ENCODE data around the gene GCNT2. TPM values are rescaled to one million over a fixed set of nuclear protein-coding genes. Genes with fewer than 3 reads are reported as not detected.

Gene GCNT2
- total RNA-seq, 1 experiment from 2014 or later: 0.63 TPM

- DNase-seq (ENCODE audit: unreplicated experiment): no peak
- TF ChIP-seq CTCF (IDR thresholded peaks at IDR 0.05; ENCODE audit: unreplicated experiment): no peak
- intact Hi-C loops (cut with micrococcal nuclease): no loop called here
- CTCF ChIA-PET: interaction anchor here (0.6 kb wide), 1 partner anchor 247 kb away, joined by 6 read pairs; no protein-coding TSS in a partner anchor
- Mint-ChIP-seq H3K4me1 (ENCODE audit: insufficient read depth, unreplicated experiment) (peaks cover 4% of the 10 kb centered on the region), H3K27me3 (ENCODE audit: insufficient read depth, unreplicated experiment) (no peaks in the 10 kb centered on the region), H3K4me3 (ENCODE audit: unreplicated experiment) (no peak overlapping the region), H3K27ac (ENCODE audit: low read depth, unreplicated experiment) (no peak overlapping the region), H3K36me3 (ENCODE audit: insufficient read depth, unreplicated experiment) (no peaks in the 10 kb centered on the region), H3K9me3 (ENCODE audit: unreplicated experiment) (no peaks in the 10 kb centered on the region)
- POLR2A ChIA-PET: no interaction called here
- no TSS peak for BruUV-seq (replicated peaks)
Observed at GRCh38 chr6:10532392-10532791, 11.2 kb downstream of the GCNT2 start.

- ChIA-PET CTCF (interaction anchor here (0.7 kb wide), 1 partner anchor 1903 kb away, joined by 3 read pairs; no protein-coding TSS in a partner anchor), POLR2A (no interaction called here)
- H3K27me3 Mint-ChIP-seq (ENCODE audit: insufficient read depth, unreplicated experiment): no peaks in the 10 kb centered on the region
- no peaks in the 10 kb centered on the region for H3K9me3 Mint-ChIP-seq (ENCODE audit: unreplicated experiment)
- no peaks in the 10 kb centered on the region for H3K4me1 Mint-ChIP-seq (ENCODE audit: insufficient read depth, unreplicated experiment)
- H3K36me3 Mint-ChIP-seq (ENCODE audit: insufficient read depth, unreplicated experiment): no peaks in the 10 kb centered on the region
- DNase-seq (ENCODE audit: unreplicated experiment): no peak
- no TSS peak for BruUV-seq (replicated peaks)
- no peak overlapping the region for H3K27ac Mint-ChIP-seq (ENCODE audit: low read depth, unreplicated experiment)
- intact Hi-C loops (cut with micrococcal nuclease): no loop called here
- no peak for TF ChIP-seq CTCF (IDR thresholded peaks at IDR 0.05; ENCODE audit: unreplicated experiment)
- H3K4me3 Mint-ChIP-seq (ENCODE audit: unreplicated experiment): no peak overlapping the region
Observed at GRCh38 chr6:10534419-10534762, 13.2 kb downstream of the GCNT2 start.

DNA sequence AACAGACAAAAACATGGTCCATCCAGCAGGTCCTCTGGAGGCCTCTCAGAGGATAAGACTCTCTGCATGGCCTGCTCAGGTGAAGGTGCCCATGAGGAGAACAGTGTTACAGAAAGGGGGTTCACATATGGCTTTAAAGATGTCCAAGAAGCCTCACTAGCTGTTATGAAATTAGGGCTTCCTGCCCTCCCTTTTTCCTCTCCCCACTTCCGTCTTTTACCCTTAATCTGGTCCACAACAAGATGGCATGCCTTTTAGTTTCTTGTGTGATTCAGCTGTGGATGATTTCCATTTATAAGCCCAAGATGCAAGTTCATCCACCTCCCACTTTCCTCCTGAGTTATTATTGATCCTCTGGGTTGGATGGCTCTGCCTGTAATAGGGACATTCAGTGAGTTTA lies 14.0 kb downstream of the GCNT2 start:
- Mint-ChIP-seq H3K4me1 (ENCODE audit: insufficient read depth, unreplicated experiment) (no peaks in the 10 kb centered on the region), H3K27ac (ENCODE audit: low read depth, unreplicated experiment) (no peak overlapping the region), H3K36me3 (ENCODE audit: insufficient read depth, unreplicated experiment) (peaks cover 2% of the 10 kb centered on the region), H3K27me3 (ENCODE audit: insufficient read depth, unreplicated experiment) (no peaks in the 10 kb centered on the region), H3K9me3 (ENCODE audit: unreplicated experiment) (no peaks in the 10 kb centered on the region), H3K4me3 (ENCODE audit: unreplicated experiment) (no peak overlapping the region)
- POLR2A ChIA-PET: no interaction called here
- CTCF ChIA-PET: interaction anchor here (0.7 kb wide), 1 partner anchor 1903 kb away, joined by 3 read pairs; no protein-coding TSS in a partner anchor
- BruUV-seq (replicated peaks): no TSS peak
- intact Hi-C loops (cut with micrococcal nuclease): no loop called here
- DNase-seq (ENCODE audit: unreplicated experiment): no peak
- no peak for TF ChIP-seq CTCF (IDR thresholded peaks at IDR 0.05; ENCODE audit: unreplicated experiment)

DNA sequence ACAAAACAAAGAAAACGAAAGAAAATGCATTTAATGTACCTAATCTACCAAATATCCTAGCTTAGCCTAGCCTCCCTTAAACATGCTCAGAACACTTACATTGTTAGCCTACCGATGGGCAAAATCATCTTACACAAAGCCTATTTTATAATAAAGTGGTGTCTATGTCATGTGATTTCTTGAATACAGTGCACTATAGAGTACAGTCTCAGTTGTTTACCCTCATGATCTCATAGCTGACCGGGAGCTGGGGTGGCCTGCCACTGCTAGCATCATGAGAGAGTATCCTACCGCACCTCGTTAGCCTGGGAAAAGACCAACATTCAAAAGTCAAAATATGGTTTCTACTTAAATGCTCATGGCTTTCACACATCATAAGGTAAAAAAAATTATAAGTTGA lies 16.6 kb downstream of the GCNT2 start:
- H3K36me3 Mint-ChIP-seq (ENCODE audit: insufficient read depth, unreplicated experiment): peaks cover 6% of the 10 kb centered on the region
- ChIA-PET CTCF (interaction anchor here (0.6 kb wide), 1 partner anchor 59 kb away, joined by 3 read pairs; no protein-coding TSS in a partner anchor), POLR2A (no interaction called here)
- H3K27me3 Mint-ChIP-seq (ENCODE audit: insufficient read depth, unreplicated experiment): no peaks in the 10 kb centered on the region
- no peak for TF ChIP-seq CTCF (IDR thresholded peaks at IDR 0.05; ENCODE audit: unreplicated experiment)
- no peaks in the 10 kb centered on the region for H3K4me1 Mint-ChIP-seq (ENCODE audit: insufficient read depth, unreplicated experiment)
- H3K9me3 Mint-ChIP-seq (ENCODE audit: unreplicated experiment): no peaks in the 10 kb centered on the region
- intact Hi-C loops (cut with micrococcal nuclease): no loop called here
- no peak for DNase-seq (ENCODE audit: unreplicated experiment)
- no TSS peak for BruUV-seq (replicated peaks)
- no peak overlapping the region for H3K27ac Mint-ChIP-seq (ENCODE audit: low read depth, unreplicated experiment)
- no peak overlapping the region for H3K4me3 Mint-ChIP-seq (ENCODE audit: unreplicated experiment)

All from MCF 10A (cell line).